GM10847 (cell line): ENCODE results near the gene KIF2A.

ENCODE experiments used
- POLR2A ChIP-seq: IDR thresholded peaks from 2 replicates; pipeline ENCODE4 v1.6.1; 2011; ENCODE audit not compliant: insufficient read length; ENCODE audit errors: extremely low read depth

KIF2A gene

DNA sequence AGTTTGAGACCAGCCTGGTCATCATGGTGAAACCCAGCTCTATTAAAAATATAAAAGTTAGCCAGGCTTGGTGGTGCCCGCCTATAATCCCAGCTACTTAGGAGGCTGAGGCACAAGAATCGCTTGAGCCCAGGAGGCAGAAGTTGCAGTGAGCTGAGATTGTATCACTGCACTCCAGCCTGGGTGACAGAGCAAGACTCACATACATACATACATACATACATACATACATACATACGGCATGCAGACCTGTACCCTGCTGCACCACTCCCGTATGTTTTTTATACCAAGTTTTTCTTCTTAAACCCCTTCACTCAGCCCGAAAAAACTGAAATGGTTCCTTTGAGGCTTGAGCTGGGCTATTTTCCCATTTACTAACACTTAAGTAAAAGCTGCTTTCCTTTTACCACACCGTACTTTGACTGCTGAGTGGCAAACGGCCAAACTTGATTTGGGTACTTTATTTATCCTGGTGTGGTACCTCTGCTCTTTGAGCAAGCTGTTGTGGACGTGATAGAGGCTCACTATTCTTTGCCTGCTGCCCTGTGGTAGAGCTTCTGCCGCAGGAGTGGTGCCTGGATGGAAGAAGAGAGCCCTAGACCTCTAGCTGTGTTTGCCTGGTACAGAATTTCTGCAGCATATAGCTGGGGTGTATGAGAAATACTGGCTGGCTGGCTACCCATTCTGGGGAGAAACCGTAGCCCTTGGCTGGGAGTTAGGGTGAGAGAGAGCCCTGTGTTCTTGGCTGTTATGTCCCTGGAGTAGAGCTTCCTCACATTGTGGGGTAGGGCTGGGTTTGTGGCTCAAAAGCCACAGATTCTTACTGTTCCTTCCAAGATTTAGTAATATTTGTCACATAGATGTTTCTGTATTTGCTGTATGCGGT lies 126.0 kb downstream of the KIF2A start:
- no peak for TF ChIP-seq POLR2A

DNA sequence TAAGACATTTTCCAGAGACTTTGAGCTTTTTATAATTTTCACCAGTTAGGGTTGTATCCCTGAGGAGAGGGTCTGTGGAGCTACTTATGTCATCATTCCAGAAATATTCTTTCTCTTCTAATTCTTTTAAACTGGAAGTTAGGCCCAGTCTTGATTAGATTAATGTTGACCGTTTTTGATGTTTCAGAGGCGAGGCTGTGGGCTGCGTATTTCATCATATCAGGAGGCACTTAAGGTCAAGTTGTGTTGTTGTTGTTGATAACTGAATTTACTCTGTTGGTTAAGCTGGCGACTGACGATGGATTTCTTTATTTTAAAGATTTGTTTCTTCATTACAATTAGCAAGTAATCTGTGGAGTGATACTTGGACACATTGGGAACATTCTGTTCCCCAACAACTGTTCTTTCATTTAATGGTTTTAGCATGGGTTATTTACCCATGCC lies 126.6 kb downstream of the KIF2A start:
- TF ChIP-seq POLR2A, result no peak
